Spleen (tissue), 11 donors: ENCODE data around the gene RBM20. TPM values are rescaled to one million over a fixed set of nuclear protein-coding genes. Genes with fewer than 3 reads are reported as not detected.

Source experiments
- DNase-seq: peaks from one replicate; pipeline ENCODE4 v3.0.0-alpha.2; 2020
- H3K27ac ChIP-seq, 8 donors: fragments of 200-600 bp; sonication (generic) in 7 of 8; 1 replicate in 4 of 8; 2 replicates in 4 of 8; pipeline versions ENCODE4 v1.5.0 to v1.8.0; 2016 to 2021; ENCODE audit warnings: inconsistent platforms in 4 of 8, mild to moderate bottlenecking in 4 of 8, moderate library complexity in 1 of 8
- H3K27me3 ChIP-seq, 7 donors: fragments of 200-600 bp; sonication (generic) in 6 of 7; replicated peaks in 1 of 7; 1 replicate in 4 of 7; 2 replicates in 3 of 7; pipeline versions ENCODE4 v1.5.0 to v1.8.0; 2016 to 2021; ENCODE audit warnings: inconsistent platforms in 3 of 7, mild to moderate bottlenecking in 1 of 7
- H3K36me3 ChIP-seq, 6 donors: fragments of 200-600 bp; sonication (generic) in 5 of 6; 1 replicate in 4 of 6; 2 replicates in 2 of 6; pipeline versions ENCODE4 v1.5.0 to v1.8.0; 2016 to 2021; ENCODE audit warnings: inconsistent platforms in 2 of 6
- H3K4me1 ChIP-seq, 6 donors: fragments of 200-600 bp; sonication (generic) in 5 of 6; 1 replicate in 3 of 6; 2 replicates in 3 of 6; pipeline versions ENCODE4 v1.5.0 to v1.8.0; 2016 to 2021; ENCODE audit warnings: inconsistent platforms in 3 of 6
- H3K4me3 ChIP-seq, 8 donors: fragments of 200-600 bp; sonication (generic) in 7 of 8; 1 replicate in 4 of 8; 2 replicates in 4 of 8; pipeline versions ENCODE4 v1.5.0 to v1.8.0; 2016 to 2021; ENCODE audit warnings: inconsistent platforms in 4 of 8, mild to moderate bottlenecking in 4 of 8, moderate library complexity in 2 of 8
- H3K9me3 ChIP-seq, 8 donors: fragments of 200-600 bp; sonication (generic) in 7 of 8; 1 replicate in 4 of 8; 2 replicates in 4 of 8; pipeline versions ENCODE4 v1.5.0 to v1.8.0; 2016 to 2021; ENCODE audit warnings: inconsistent platforms in 4 of 8
- CTCF ChIP-seq, 11 experiments: fragments of 200-600 bp in 7 of 11; fragments of 450-650 bp in 4 of 11; sonication (generic) in 4 of 11; IDR thresholded peaks in 8 of 11; conservative IDR thresholded peaks in 3 of 11; 1 replicate in 7 of 11; 2 replicates in 4 of 11; pipeline versions ENCODE4 v1.4.0 to v1.8.0; 2016 to 2021; ENCODE audit warnings: antibody characterized with exemption in 11 of 11, inconsistent platforms in 4 of 11, mild to moderate bottlenecking in 1 of 11
- POLR2A ChIP-seq, 3 donors: fragments of 450-650 bp; IDR thresholded peaks; one replicate each; pipeline ENCODE4 v1.5.1; 2017; ENCODE audit warnings: antibody characterized with exemption in 3 of 3, mild to moderate bottlenecking in 1 of 3
- POLR2AphosphoS5 ChIP-seq, 3 donors: sonication (generic); formaldehyde crosslinking; IDR thresholded peaks; one replicate each; pipeline ENCODE4 v1.5.1; 2017; ENCODE audit warnings: antibody characterized with exemption in 3 of 3
- WGBS, 5 donors: extraction: QIAGEN DNeasy Blood & Tissue Kit in 3 of 5; methylation state at CpG; one replicate each; pipeline versions ENCODE4 v1.1.5 to v1.1.7; 2013 to 2018; 5-methylcytosine and 5-hydroxymethylcytosine counted together
- intact Hi-C: fragments of 100-400 bp; cut with DNase I; formaldehyde crosslinking; loops from one replicate; pipeline ENCODE4 v1.15.0; 2023; ENCODE audit warnings: low total_unique reads
- polyA plus RNA-seq, 3 donors: library from polyadenylated mRNA; stranded (reverse); fragments of 200-250 nt; gene quantifications; one replicate each; pipeline ENCODE4 v1.2.1, GENCODE V29; 2013
- total RNA-seq, 7 donors: library from RNA; depleted of rRNA in 3 of 7; stranded (reverse); fragments of >200 nt in 3 of 7; fragmentation: NEBNext Ultra II Directional in 4 of 7; extraction: Animal tissue kit (Norgen Biotek cat#: 25700) in 4 of 7; gene quantifications; one replicate each; pipeline versions ENCODE4 v1.1.0 to v1.2.1, GENCODE V29; 2016 to 2021
- donor health status: healthy with polysubstance abuse.
- donor health status: DM: no; HTN: no; CAD: no; lungs with moderate emphysema.
- donor health status: DM: no; HTN: no; CAD: no.
- donor health status: Bipolar disorder and iron deficiency.
- donor health status: healthy.
- donor health status: DM: no; HTN: no; CAD: no.
- donor health status: DM: yes; HTN: yes; CAD: no.

The RBM20 gene
- total and polyA plus RNA-seq, 10 donors: 0.04 to 0.72 (median 0.29) TPM; not detected in 1

DNA sequence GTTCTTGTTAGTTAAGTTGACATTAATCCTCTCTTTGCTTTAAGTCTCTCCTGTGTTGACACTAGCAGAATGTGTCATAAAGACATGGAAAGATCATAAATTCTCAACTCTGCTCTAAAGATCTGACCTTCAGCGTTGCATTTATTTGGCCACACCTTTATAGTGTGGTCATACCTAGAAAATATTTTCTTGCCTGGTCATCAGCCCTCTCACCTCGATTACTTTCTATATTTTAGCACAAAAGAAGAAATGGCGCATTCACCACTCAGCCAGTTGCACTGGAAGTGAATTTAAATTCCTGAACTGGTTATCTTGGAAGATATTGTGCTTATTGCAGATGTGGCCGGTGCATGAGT, 130.9 kb downstream of the RBM20 start:
- TF ChIP-seq POLR2AphosphoS5 (IDR thresholded peaks at IDR 0.05) (no peak), POLR2A (IDR thresholded peaks at IDR 0.05) (no peak), CTCF (IDR thresholded peaks at IDR 0.05 in 8 of 11, conservative IDR thresholded peaks at IDR 0.05 in 3 of 11) (no peak)
- no peaks in the 10 kb centered on the region for H3K9me3 ChIP-seq
- H3K36me3 ChIP-seq: no peaks in the 10 kb centered on the region
- H3K27ac ChIP-seq: no peak overlapping the region
- peaks cover 0 to 3% (median 0%) of the 10 kb centered on the region in 7 donors for H3K27me3 ChIP-seq
- no peaks in the 10 kb centered on the region for H3K4me1 ChIP-seq
- DNase-seq: no peak
- intact Hi-C loops: no loop called here
- no peak overlapping the region for H3K4me3 ChIP-seq
- 86 to 95% (median 89%) methylated on average over 4 of the region's 4 CpGs for WGBS, 5 donors

GRCh38 chr10:110775406-110775805, 131.3 kb downstream of the RBM20 start:
- WGBS, 5 donors: 81 to 96% (median 88%) methylated on average over 4 of the region's 4 CpGs
- Histone ChIP-seq H3K4me1 (no peaks in the 10 kb centered on the region), H3K27me3 (peaks cover 0 to 3% (median 0%) of the 10 kb centered on the region in 7 donors), H3K4me3 (no peak overlapping the region), H3K27ac (no peak overlapping the region), H3K9me3 (no peaks in the 10 kb centered on the region), H3K36me3 (no peaks in the 10 kb centered on the region)
- DNase-seq: no peak
- intact Hi-C loops: no loop called here
- TF ChIP-seq POLR2A (IDR thresholded peaks at IDR 0.05) (no peak), POLR2AphosphoS5 (IDR thresholded peaks at IDR 0.05) (no peak), CTCF (IDR thresholded peaks at IDR 0.05 in 8 of 11, conservative IDR thresholded peaks at IDR 0.05 in 3 of 11) (no peak)

GRCh38 chr10:110777017-110777416, 132.9 kb downstream of the RBM20 start:
- Histone ChIP-seq H3K9me3 (no peaks in the 10 kb centered on the region), H3K4me3 (no peak overlapping the region), H3K27ac (no peak overlapping the region), H3K36me3 (no peaks in the 10 kb centered on the region), H3K27me3 (peaks cover 0 to 7% (median 0%) of the 10 kb centered on the region in 7 donors), H3K4me1 (no peaks in the 10 kb centered on the region)
- intact Hi-C loops: no loop called here
- 82 to 91% (median 88%) methylated on average over 3 of the region's 3 CpGs for WGBS, 5 donors
- TF ChIP-seq POLR2A (IDR thresholded peaks at IDR 0.05): no peak
- TF ChIP-seq CTCF (IDR thresholded peaks at IDR 0.05 in 8 of 11, conservative IDR thresholded peaks at IDR 0.05 in 3 of 11): no peak
- no peak for TF ChIP-seq POLR2AphosphoS5 (IDR thresholded peaks at IDR 0.05)
- DNase-seq: no peak

DNA sequence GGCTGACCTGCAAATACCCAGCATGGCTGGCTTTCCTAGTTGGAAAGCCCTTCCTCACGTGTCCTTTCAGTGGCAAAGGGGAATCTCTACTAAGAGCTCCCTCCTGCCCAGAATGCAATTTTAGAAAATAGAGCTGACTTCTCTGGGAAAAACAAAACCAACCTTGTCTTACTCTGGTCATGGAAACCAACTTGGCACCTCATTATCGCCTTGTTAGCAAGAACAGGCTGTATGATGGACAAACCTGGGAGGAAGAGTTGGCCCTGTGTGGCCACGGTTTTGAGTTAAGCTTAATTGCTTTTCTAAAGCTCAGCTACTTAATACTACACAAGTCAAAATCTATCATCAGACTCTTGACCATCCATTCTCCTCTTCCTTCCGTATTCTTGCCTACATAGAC, 133.5 kb downstream of the RBM20 start:
- Histone ChIP-seq H3K4me1 (no peaks in the 10 kb centered on the region), H3K27ac (no peak overlapping the region), H3K9me3 (no peaks in the 10 kb centered on the region), H3K4me3 (no peak overlapping the region), H3K27me3 (peaks cover 0 to 7% (median 0%) of the 10 kb centered on the region in 7 donors), H3K36me3 (no peaks in the 10 kb centered on the region)
- 83 to 91% (median 86%) methylated on average over 4 of the region's 4 CpGs for WGBS, 5 donors
- TF ChIP-seq POLR2AphosphoS5 (IDR thresholded peaks at IDR 0.05): no peak
- TF ChIP-seq CTCF (IDR thresholded peaks at IDR 0.05 in 8 of 11, conservative IDR thresholded peaks at IDR 0.05 in 3 of 11): no peak
- TF ChIP-seq POLR2A (IDR thresholded peaks at IDR 0.05): no peak
- intact Hi-C loops: no loop called here
- no peak for DNase-seq
